H9 (cell line): ENCODE data around the gene BARX1. TPM values are rescaled to one million over a fixed set of nuclear protein-coding genes. Genes with fewer than 3 reads are reported as not detected.
"Not testable (repeated sequence)": the region's sequence is repeated elsewhere in the genome, so short reads cannot be mapped to it uniquely, and the experiment has no call there.

Experiments
- DNase-seq: peaks from one replicate; pipeline ENCODE4 v3.0.0-alpha.2; 2017
- H2AFZ ChIP-seq: one replicate; pipeline ENCODE4 v1.6.1; 2013; ENCODE audit warnings: mild to moderate bottlenecking, low read length, control low read depth, moderate library complexity
- H2AK5ac ChIP-seq: 2 replicates; pipeline ENCODE4 v1.6.1; 2013; ENCODE audit warnings: low read length, control low read depth, mixed read lengths; ENCODE audit not compliant: insufficient read length
- H2BK120ac ChIP-seq: one replicate; pipeline ENCODE4 v1.6.1; 2013; ENCODE audit warnings: low read depth, mild to moderate bottlenecking, low read length, control low read depth, inconsistent platforms; ENCODE audit not compliant: poor library complexity, severe bottlenecking
- H2BK12ac ChIP-seq: 2 replicates; pipeline ENCODE4 v1.6.1; 2013; ENCODE audit warnings: low read length, control low read depth, mixed read lengths, low read depth; ENCODE audit not compliant: insufficient read length
- H2BK15ac ChIP-seq: 2 replicates; pipeline ENCODE4 v1.6.1; 2013; ENCODE audit warnings: low read depth, low read length, control low read depth
- H2BK20ac ChIP-seq: one replicate; pipeline ENCODE4 v1.6.1; 2013; ENCODE audit warnings: low read depth, mild to moderate bottlenecking, low read length, control low read depth, inconsistent platforms; ENCODE audit not compliant: poor library complexity, severe bottlenecking
- H2BK5ac ChIP-seq: 2 replicates; pipeline ENCODE4 v1.6.1; 2013; ENCODE audit warnings: low read length, control low read depth, mixed read lengths; ENCODE audit not compliant: insufficient read length
- H3K14ac ChIP-seq: 2 replicates; pipeline ENCODE4 v1.6.1; 2013; ENCODE audit warnings: low read length, control low read depth; ENCODE audit not compliant: insufficient read depth
- H3K18ac ChIP-seq: 2 replicates; pipeline ENCODE4 v1.6.1; 2013; ENCODE audit warnings: low read depth, mild to moderate bottlenecking, mixed read lengths, low read length, control low read depth; ENCODE audit not compliant: insufficient read length
- H3K23ac ChIP-seq: 2 replicates; pipeline ENCODE4 v1.6.1; 2013; ENCODE audit warnings: low read length, control low read depth, mixed read lengths, low read depth; ENCODE audit not compliant: insufficient read length
- H3K23me2 ChIP-seq: 2 replicates; pipeline ENCODE4 v1.6.1; 2013; ENCODE audit warnings: low read depth, mild to moderate bottlenecking, mixed read lengths, low read length, control low read depth; ENCODE audit not compliant: insufficient read length, poor library complexity, severe bottlenecking
- H3K27ac ChIP-seq: 2 replicates; pipeline ENCODE4 v1.5.1; 2013; ENCODE audit warnings: low read length, control low read depth, mixed read lengths, low read depth; ENCODE audit not compliant: insufficient read length
- H3K27me3 ChIP-seq: 2 replicates; pipeline ENCODE4 v1.6.1; 2013; ENCODE audit warnings: low read length, control low read depth, inconsistent platforms; ENCODE audit not compliant: insufficient read depth
- H3K4ac ChIP-seq: 2 replicates; pipeline ENCODE4 v1.6.1; 2013; ENCODE audit warnings: low read depth, mild to moderate bottlenecking, control low read depth, inconsistent platforms, low read length, moderate library complexity
- H3K4me1 ChIP-seq: 2 replicates; pipeline ENCODE4 v1.6.1; 2013; ENCODE audit warnings: low read length, control low read depth, inconsistent platforms; ENCODE audit not compliant: insufficient read depth
- H3K4me2 ChIP-seq: 2 replicates; pipeline ENCODE4 v1.6.1; 2013; ENCODE audit warnings: low read length, control low read depth, mixed read lengths; ENCODE audit not compliant: insufficient read length, insufficient read depth
- H3K56ac ChIP-seq: 2 replicates; pipeline ENCODE4 v1.6.1; 2013; ENCODE audit warnings: low read depth, mild to moderate bottlenecking, mixed read lengths, low read length, control low read depth; ENCODE audit not compliant: insufficient read length
- H3K79me1 ChIP-seq: 2 replicates; pipeline ENCODE4 v1.6.1; 2013; ENCODE audit warnings: low read depth, mild to moderate bottlenecking, moderate library complexity, low read length, control low read depth, inconsistent platforms; ENCODE audit not compliant: insufficient read depth, poor library complexity, severe bottlenecking
- H3K79me2 ChIP-seq: 2 replicates; pipeline ENCODE4 v1.6.1; 2013; ENCODE audit warnings: low read length, control low read depth, inconsistent platforms; ENCODE audit not compliant: insufficient read depth
- H3K9ac ChIP-seq: 2 replicates; pipeline ENCODE4 v1.6.1; 2013; ENCODE audit warnings: low read length, control low read depth, mixed read lengths; ENCODE audit not compliant: insufficient read length; ENCODE audit errors: extremely low read depth
- H3K9me3 ChIP-seq: one replicate; pipeline ENCODE4 v1.6.1; 2013; ENCODE audit warnings: low read depth, low read length, inconsistent platforms; ENCODE audit not compliant: control insufficient read depth
- H3T11ph ChIP-seq: one replicate; pipeline ENCODE4 v1.6.1; 2013; ENCODE audit warnings: mild to moderate bottlenecking, low read length, control low read depth, inconsistent platforms
- H4K20me1 ChIP-seq: one replicate; pipeline ENCODE4 v1.6.1; 2013; ENCODE audit not compliant: control insufficient read depth, insufficient read length, insufficient read depth
- H4K5ac ChIP-seq: 2 replicates; pipeline ENCODE4 v1.6.1; 2013; ENCODE audit warnings: low read depth, mild to moderate bottlenecking, mixed read lengths, low read length, control low read depth; ENCODE audit not compliant: insufficient read length
- H4K8ac ChIP-seq: replicated peaks from 2 replicates; pipeline ENCODE4 v1.6.1; 2013; ENCODE audit warnings: low read length, control low read depth, mixed read lengths, low read depth; ENCODE audit not compliant: insufficient read length
- H4K91ac ChIP-seq: 2 replicates; pipeline ENCODE4 v1.6.1; 2013; ENCODE audit warnings: low read depth, mild to moderate bottlenecking, moderate library complexity, mixed read lengths, low read length, control low read depth; ENCODE audit not compliant: insufficient read length
- H3K27ac Mint-ChIP-seq, 3 experiments: 2 replicates in 2 of 3; 3 replicates in 1 of 3; pipeline ENCODE4 v1.8.0; 2020 to 2021; ENCODE audit warnings: mixed read lengths in 3 of 3, mild to moderate bottlenecking in 1 of 3, moderate library complexity in 1 of 3
- H3K27me3 Mint-ChIP-seq: 2 replicates; pipeline ENCODE4 v1.8.0; 2021; ENCODE audit warnings: low read depth, mild to moderate bottlenecking, moderate library complexity, mixed read lengths
- H3K36me3 Mint-ChIP-seq, 3 experiments: 2 replicates in 2 of 3; 3 replicates in 1 of 3; pipeline ENCODE4 v1.8.0; 2020 to 2021; ENCODE audit warnings: low read depth in 3 of 3, mixed read lengths in 3 of 3; ENCODE audit not compliant: insufficient read depth in 1 of 3
- H3K4me1 Mint-ChIP-seq, 2 experiments: 2 replicates each; pipeline ENCODE4 v1.8.0; 2020; ENCODE audit warnings: mixed read lengths in 2 of 2
- H3K4me3 Mint-ChIP-seq, 2 experiments: 2 replicates in 1 of 2; 3 replicates in 1 of 2; pipeline ENCODE4 v1.8.0; 2020 to 2021; ENCODE audit warnings: mild to moderate bottlenecking in 2 of 2, mixed read lengths in 2 of 2, moderate library complexity in 1 of 2
- H3K9me3 Mint-ChIP-seq, 2 experiments: 2 replicates in 1 of 2; 3 replicates in 1 of 2; pipeline ENCODE4 v1.8.0; 2020; ENCODE audit warnings: mild to moderate bottlenecking in 2 of 2, mixed read lengths in 2 of 2, moderate library complexity in 1 of 2
- WGBS: extraction: QIAGEN DNeasy Blood & Tissue Kit; methylation state at CpG from one replicate; pipeline ENCODE4 v1.1.7; 2013; ENCODE audit warnings: missing lambda C conversion rate, low lambda C conversion rate, mixed read lengths; ENCODE audit not compliant: insufficient read length; ENCODE audit errors: extremely low coverage; 5-methylcytosine and 5-hydroxymethylcytosine counted together
- total RNA-seq: library from RNA; stranded (reverse); gene quantifications from 2 replicates; pipeline ENCODE4 v1.2.1, GENCODE V29; 2021
- TF ChIP-seq, protein P1 (sequence below): fragments of 200-600 bp; sonication (generic); conservative IDR thresholded peaks from 3 replicates; pipeline ENCODE4 v1.8.0; 2021; ENCODE audit warnings: antibody characterized with exemption, mild to moderate bottlenecking

Gene BARX1
- total RNA-seq, 1 experiment from 2014 or later, result 1.2 TPM

DNA sequence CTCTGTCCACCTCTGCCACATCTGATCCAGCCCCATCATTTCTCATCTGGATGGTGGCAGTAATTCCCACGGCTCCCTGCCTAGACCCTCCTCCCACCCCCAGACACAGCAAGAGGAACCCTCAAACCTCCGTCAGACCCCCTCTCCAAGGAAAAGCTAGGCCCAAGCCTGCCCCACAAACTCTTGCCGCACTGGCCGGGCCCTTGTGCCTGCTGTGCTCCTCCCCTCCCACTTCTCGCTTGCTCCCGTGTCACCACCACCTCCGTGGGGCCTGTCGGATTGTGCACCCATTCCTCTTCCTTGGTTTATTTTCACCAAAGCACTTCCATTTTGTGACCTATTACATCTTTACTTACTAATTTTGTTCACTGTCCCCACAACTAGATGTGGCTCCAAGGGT, 14.2 kb downstream of the BARX1 start:
- H3K27me3 ChIP-seq, result peaks cover 35% of the 10 kb centered on the region
- no peak overlapping the region for H3K9ac ChIP-seq
- peaks cover 5% of the 10 kb centered on the region for H3K23me2 ChIP-seq
- no peak overlapping the region for H4K91ac ChIP-seq
- H3K18ac ChIP-seq, result no peak overlapping the region
- H2BK12ac ChIP-seq, result no peak overlapping the region
- H3K56ac ChIP-seq, result no peak overlapping the region
- TF ChIP-seq, protein P1, sequence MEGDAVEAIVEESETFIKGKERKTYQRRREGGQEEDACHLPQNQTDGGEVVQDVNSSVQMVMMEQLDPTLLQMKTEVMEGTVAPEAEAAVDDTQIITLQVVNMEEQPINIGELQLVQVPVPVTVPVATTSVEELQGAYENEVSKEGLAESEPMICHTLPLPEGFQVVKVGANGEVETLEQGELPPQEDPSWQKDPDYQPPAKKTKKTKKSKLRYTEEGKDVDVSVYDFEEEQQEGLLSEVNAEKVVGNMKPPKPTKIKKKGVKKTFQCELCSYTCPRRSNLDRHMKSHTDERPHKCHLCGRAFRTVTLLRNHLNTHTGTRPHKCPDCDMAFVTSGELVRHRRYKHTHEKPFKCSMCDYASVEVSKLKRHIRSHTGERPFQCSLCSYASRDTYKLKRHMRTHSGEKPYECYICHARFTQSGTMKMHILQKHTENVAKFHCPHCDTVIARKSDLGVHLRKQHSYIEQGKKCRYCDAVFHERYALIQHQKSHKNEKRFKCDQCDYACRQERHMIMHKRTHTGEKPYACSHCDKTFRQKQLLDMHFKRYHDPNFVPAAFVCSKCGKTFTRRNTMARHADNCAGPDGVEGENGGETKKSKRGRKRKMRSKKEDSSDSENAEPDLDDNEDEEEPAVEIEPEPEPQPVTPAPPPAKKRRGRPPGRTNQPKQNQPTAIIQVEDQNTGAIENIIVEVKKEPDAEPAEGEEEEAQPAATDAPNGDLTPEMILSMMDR, result no peak
- no peak overlapping the region for H4K5ac ChIP-seq
- H2AK5ac ChIP-seq, result no peak overlapping the region
- H2AFZ ChIP-seq, result no peak overlapping the region
- no peak overlapping the region for H2BK5ac ChIP-seq
- H4K8ac ChIP-seq, result no peak overlapping the region
- H3K27ac ChIP-seq, result no peak overlapping the region
- Mint-ChIP-seq H3K36me3 (no peaks in the 10 kb centered on the region), H3K4me3 (no peak overlapping the region), H3K27me3 (peaks cover 94% of the 10 kb centered on the region), H3K27ac (no peak overlapping the region), H3K4me1 (peaks cover 19 to 24% of the 10 kb centered on the region in 2 experiments), H3K9me3 (peaks cover 2 to 4% of the 10 kb centered on the region in 2 experiments; a peak in 4 of 5 replicates)
- H2BK15ac ChIP-seq, result no peak overlapping the region
- H3K4ac ChIP-seq, result no peak overlapping the region
- no peak overlapping the region for H3T11ph ChIP-seq
- H3K79me2 ChIP-seq, result no peaks in the 10 kb centered on the region
- H2BK120ac ChIP-seq, result no peak overlapping the region
- H3K4me2 ChIP-seq, result no peak overlapping the region
- DNase-seq, result no peak
- no peaks in the 10 kb centered on the region for H3K9me3 ChIP-seq
- peaks cover 2% of the 10 kb centered on the region for H4K20me1 ChIP-seq
- H2BK20ac ChIP-seq, result no peak overlapping the region
- no peak overlapping the region for H3K14ac ChIP-seq
- H3K4me1 ChIP-seq, result no peaks in the 10 kb centered on the region; the same call in 1 of the 2 replicates
- H3K23ac ChIP-seq, result no peak overlapping the region
- H3K79me1 ChIP-seq, result no peaks in the 10 kb centered on the region
- no CpG with 5 or more reads among the region's 8 CpGs for WGBS

DNA sequence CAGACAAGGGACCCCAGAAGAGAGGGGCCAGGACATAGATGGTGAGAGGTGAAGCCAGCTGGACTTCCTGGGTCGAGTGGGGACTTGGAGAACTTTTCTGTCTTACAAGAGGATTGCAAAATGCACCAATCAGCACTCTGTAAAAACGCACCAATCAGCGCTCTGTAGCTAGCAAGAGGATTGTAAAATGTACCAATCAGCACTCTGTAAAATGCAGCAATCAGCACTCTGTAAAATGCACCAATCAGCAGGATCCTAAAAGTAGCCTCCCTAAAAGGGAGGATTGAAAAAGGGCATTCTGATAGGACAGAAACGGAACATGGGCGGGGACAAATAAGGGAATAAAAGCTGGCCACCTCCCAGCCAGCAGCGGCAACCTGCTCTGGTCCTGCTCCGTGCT, 15.6 kb downstream of the BARX1 start:
- not testable (repeated sequence) for H2BK20ac ChIP-seq, H3K23ac ChIP-seq, H2BK120ac ChIP-seq, H3K4me1 ChIP-seq, H3K79me2 ChIP-seq, H2BK12ac ChIP-seq, H3K14ac ChIP-seq, H3K79me1 ChIP-seq, H3K9me3 Mint-ChIP-seq, H3K18ac ChIP-seq, H3K4me3 Mint-ChIP-seq, DNase-seq, H4K8ac ChIP-seq, H3T11ph ChIP-seq, H3K23me2 ChIP-seq, H3K27ac ChIP-seq, H3K4ac ChIP-seq, H4K91ac ChIP-seq, H3K36me3 Mint-ChIP-seq, H3K9me3 ChIP-seq, H3K9ac ChIP-seq, H2AK5ac ChIP-seq, H2AFZ ChIP-seq, H3K27ac Mint-ChIP-seq, H2BK15ac ChIP-seq, H3K4me2 ChIP-seq, H4K20me1 ChIP-seq, H4K5ac ChIP-seq, H3K56ac ChIP-seq, H2BK5ac ChIP-seq
- H3K27me3 ChIP-seq, result peaks cover 21% of the 10 kb centered on the region
- WGBS, result no CpG with 5 or more reads among the region's 7 CpGs
- peaks cover 86% of the 10 kb centered on the region for H3K27me3 Mint-ChIP-seq
- H3K4me1 Mint-ChIP-seq, result peaks cover 10 to 12% of the 10 kb centered on the region in 2 experiments
